GM21526 (cell line): Measurements from ENCODE around the gene TMEM266.
"Not testable (repeated sequence)": the region's sequence is repeated elsewhere in the genome, so short reads cannot be mapped to it uniquely, and the experiment has no call there.

Experiments
- ATAC-seq: cut with Tn5 transposase; IDR thresholded peaks from one replicate; pipeline ENCODE4 v1.9.1; 2021; ENCODE audit warnings: moderate library complexity; ENCODE audit not compliant: unreplicated experiment, low FRiP score

The TMEM266 gene, protein sequence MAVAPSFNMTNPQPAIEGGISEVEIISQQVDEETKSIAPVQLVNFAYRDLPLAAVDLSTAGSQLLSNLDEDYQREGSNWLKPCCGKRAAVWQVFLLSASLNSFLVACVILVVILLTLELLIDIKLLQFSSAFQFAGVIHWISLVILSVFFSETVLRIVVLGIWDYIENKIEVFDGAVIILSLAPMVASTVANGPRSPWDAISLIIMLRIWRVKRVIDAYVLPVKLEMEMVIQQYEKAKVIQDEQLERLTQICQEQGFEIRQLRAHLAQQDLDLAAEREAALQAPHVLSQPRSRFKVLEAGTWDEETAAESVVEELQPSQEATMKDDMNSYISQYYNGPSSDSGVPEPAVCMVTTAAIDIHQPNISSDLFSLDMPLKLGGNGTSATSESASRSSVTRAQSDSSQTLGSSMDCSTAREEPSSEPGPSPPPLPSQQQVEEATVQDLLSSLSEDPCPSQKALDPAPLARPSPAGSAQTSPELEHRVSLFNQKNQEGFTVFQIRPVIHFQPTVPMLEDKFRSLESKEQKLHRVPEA

DNA sequence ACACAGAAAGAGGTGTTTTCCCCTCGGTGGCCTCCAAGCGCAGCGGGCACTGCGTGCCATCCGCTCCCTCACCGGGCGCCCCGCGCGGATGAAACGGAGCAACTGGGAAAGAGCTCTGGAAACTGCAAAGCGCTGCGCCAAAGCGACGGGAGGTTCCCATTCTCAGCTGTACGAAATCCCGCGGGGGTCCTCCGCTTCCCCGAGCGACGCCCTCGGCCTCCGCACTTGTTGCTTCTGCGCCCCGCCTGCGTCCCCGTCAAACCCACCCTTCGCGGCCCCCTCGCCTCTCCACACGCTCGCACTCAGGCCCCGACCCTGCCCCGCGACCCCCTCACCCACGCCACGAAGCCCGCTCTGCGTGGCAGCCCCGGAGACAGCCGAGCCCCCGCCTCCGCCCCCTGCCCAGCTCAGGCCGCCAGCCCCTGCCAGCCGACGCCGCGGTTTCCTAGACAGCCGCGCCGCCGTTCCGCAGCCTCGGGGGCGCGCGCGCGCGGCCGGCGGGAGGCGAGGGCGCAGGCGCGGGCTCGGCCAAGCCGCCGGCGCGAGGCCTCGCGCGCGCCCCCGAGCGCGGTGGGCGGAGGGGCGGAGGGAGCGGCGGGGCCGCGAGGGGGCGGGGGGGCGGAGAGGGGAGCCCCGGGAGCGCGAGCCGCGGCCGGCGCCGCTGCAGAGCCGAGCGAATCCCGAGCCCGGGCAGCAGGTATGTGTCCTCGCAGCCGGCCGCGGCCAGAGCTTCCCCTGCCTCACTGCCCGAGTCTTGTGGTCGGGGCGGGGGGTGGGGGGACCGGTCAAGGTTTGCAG is at the start of gene TMEM266:
TMEM266 (plus strand) TSS at position 666 of the 798 bp plus-strand sequence. CDS start 74,279 bp downstream, outside the sequence.
- no peak for ATAC-seq

DNA sequence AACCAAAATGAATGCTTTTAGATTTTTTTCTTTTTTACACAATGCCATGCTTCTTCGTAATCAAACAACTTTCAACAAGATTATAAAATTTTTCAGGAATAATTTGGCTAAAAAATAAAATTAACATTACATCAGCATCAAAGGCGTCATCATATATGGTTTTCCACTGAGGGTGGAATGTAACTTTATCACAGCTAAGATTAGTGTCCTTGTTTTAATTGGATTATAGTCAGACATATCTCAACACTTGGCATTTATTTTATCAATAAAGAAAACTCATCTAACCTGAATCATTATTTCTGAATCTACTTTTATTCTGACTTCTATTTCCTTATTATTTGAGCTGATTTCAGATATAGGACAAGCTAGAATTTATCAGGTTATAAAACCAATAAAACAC is 49.2 kb upstream of the TMEM266 start:
- ATAC-seq = no peak

DNA sequence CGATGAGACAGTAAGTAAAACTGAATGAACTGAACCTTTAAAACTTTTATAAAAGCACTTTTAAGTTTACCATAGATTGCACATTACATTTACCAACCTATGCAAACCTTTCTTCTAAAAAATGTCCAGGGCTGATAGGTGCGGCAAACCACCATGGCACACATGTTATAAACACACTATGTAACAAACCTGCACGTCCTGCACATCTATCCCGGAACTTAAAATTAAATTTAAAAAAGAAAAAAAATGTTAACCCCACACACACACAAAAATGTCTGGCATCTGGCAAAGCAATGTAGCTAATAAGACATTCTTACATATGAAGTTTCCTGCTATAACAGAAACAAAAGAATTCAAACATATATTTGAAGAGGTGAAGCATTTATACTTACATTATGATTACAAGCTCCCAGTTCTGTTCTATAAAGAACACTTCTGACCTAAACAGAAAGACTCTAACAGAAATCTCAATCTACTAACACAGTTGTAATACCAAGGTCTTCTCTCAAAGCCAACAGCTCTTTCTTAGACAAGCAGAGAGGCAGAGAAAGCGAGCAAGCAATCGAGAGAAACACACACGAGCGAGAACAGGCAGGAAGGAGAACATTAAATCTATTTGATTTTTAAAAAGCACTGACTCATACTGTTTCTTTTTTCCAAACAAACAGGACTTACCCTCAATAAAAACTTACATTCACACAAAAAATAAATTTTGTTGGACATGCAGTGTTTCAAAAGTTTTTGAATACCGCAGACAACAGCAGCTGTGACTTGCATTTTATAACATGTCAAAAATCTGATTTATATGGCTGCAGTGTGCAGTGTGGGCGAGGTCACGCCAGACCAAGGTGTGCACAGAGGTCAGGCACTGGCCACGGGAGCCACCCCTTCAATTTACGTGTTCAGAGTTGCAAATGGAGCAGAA is 47.9 kb upstream of the TMEM266 start, which contains the start of gene NRG4:
NRG4 (minus strand) TSS at position 798 of the 925 bp plus-strand sequence. CDS start 1,194 bp downstream, outside the sequence.
- no peak for ATAC-seq

DNA sequence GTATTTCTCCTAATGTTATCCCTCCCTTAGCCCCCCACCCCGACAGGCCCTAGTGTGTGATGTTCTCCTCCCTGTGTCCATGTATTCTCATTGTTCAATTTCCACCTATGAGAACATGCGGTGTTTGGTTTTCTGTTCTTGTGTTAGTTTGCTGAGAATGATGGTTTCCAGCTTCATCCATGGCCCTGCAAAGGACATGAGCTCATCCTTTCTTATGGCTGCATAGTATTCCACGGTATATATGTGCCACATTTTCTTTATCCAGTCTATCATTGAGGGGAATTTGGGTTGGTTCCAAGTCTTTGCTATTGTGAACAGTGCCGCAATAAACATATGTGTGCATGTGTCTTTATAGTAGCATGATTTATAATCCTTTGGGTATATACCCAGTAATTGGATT is 46.3 kb upstream of the TMEM266 start:
- not testable (repeated sequence) for ATAC-seq

DNA sequence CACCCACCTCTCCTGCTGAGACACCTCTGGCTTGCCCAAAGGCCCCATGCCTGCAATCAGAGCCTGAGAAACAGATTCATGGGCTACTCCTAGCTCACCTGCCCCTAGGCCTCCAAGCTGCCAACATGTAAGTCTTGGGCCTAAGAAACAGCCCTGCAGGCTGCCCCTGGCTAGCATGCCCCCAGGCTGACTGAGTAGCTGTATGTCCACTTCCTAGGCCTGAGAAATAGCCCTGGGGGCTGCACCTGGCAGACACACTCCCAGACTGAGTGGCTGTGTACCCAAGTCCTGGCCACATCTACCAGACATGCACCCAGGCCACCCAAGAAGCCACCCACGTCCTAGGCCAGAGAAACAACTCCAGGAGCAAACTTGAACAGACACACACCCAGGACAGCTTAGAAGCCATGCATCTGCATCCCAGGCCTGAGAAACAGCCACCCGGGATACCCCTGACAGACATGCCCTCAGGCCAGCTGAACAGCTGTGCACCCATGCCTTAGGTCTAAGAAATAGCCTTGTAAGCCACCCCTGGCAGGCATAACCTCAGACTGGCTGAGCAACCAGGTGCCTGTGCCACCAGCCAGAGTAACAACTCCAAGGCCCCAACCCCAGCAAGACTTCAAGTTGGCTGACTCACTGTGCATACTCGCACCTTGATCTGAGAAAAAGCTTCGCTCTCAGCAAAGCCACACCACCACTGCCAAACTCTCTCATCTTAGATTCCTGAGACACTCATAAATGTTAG is 35.6 kb upstream of the TMEM266 start:
- ATAC-seq = no peak

DNA sequence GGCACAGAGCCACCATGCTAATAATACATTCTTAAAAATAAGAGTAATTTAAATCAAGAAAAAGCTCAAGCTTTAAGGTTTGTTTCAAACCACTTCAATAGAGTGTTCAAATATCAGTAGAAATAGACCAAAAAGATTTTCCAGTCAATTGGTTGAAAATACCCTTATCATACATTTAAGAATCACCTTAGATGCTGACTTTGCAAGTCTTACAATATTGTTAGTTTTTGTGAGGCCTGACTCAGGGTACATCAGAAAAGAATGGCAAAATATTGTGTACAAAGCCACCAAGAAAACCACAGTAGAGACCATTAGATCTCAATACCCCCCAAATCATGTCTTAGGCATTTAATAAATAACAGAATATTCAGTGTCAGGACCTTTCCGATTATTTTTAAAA is 27.7 kb upstream of the TMEM266 start:
- no peak for ATAC-seq

DNA sequence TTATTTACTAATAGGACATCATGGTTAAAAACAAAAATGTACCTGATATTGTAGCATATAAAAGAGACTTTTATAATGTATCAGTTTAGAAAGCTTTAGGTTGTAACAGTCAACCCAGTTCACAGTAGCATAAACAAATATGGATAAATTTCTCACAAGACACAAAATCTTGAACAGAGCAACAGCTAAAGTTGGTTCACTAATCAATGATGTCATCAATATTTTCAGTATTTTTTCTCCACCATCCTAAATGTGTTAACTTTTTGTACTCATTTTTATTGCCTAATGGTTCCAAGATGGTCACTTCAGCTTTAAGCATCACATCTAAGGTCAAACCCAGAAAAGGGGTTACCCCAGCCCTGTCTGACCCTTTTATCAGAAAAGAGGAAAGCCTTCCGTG is 26.3 kb upstream of the TMEM266 start:
- no peak for ATAC-seq

DNA sequence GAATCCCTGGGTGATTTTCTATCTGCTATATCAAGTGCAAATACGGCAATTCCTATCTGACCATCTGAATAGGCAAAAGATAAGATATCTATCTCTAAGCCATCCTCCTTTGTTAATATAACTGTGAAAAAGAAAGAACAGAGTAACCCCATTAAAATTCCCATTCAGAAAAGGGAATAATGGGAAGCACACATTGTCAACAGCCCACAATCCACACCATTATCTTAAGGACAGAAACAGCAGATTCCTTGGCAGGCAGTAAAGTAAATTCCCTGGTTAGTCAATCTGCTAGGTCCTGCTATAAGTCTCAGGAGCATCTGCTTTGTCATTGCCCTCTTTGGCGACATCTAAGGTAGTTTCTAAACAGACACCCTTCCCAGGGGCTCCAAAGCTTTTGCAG is 25.7 kb upstream of the TMEM266 start:
- no peak for ATAC-seq

DNA sequence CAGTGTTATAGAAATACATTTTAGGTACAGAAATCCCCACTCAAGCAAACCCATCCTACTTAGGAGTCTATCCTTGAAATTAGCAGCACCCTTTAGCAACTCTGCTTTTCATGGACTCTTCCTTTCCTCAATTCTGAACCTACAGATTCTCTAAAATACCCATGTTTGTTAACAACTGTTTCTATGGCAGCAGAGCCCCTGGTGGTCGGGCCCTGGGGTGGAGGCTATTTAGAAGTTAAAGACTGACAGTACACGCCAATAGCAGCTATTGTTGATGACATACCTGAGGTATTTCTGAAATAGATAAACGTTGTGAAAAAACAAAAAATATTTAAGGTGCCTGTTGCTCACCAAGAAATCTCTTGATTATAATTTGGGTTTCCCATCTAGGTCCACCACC is 24.2 kb upstream of the TMEM266 start:
- ATAC-seq = no peak

DNA sequence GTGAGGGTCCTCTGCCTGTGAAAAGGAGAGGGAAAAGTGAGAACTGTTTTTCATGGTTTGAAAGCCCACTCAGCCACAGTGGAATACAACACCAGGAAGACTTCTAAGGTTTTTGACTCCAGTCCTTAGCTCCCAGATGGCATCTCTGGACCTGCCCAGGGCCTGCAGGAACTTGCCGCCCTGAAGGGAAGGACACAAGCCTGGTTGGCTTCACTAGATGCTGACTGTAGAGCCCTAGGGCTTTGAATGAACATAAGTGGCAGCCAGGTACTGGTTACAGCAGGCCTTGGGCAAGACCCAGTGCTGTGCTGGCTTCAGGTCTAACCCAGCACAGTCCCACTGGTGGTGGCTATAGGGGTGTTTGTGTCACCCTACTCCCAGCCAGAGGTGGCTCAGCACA is 21.3 kb upstream of the TMEM266 start:
- ATAC-seq = no peak

DNA sequence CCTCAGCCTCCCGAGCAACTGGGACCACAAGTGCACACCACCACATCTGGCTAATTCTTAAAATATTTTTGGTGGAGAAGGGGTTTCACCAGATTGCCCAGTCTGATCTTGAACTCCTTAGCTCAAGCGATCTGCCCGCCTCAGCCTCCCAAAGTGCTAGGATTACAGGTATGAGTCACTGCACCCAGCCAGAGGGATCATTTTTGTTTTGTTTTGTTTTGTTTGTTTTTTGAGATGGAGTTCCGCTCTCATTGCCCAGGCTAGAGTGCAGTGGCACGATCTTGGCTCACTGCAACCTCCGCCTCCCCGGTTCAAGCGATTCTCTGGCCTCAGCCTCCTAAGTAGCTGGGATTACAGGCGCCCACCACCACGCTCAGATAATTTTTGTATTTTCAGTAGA is 5.6 kb upstream of the TMEM266 start:
- ATAC-seq = not testable (repeated sequence)

DNA sequence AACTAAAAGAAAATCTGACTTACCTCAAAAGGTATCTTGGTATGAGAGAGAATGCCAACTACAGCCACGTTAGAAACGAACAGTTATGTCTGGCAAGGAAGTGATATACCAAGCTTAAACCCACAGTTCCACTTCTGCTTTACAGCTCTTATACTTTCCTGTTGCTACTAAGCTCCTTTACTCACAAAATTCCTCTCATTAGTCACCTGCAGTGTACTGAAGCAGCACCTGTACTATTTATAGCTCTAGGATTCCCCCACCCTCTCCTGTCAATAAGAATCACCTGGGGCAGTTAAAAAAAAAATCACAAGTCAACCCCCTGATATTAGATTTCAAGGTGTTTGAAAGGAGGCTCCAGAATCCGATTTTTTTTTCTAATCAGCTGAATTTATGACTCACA is 2.9 kb upstream of the TMEM266 start:
- peak; percentile 61 for ATAC-seq

DNA sequence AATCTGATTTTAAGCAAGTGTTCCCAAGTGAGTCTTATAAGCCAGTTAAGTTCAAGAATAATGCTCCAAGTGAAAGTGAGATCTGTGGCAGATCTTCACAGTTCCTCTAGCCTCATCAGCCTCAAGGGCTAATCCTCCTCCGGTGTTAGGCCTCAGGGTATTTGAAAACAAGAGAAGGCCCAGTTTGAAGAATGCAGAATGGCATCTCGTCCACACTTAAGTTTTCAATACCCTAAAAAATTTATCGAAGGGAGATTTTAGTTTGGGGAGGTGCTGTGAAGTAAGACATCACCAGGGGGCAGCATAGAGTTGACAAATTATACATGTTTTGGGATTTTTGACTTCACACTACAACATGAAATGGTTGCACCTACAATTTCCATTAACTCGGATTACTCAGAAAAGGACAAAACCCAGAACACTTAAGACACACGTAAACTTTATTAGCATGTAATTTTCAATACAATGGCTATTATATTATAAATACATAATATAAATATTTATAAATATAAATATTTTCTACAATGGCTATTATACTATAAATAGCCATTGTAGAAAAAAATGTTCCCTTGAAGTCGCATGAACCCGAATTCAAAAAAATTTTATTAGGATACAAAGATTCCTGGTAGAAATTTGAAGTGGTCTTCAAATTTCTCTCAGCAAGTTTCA is 2.3 kb upstream of the TMEM266 start:
- ATAC-seq = peak; percentile 23

DNA sequence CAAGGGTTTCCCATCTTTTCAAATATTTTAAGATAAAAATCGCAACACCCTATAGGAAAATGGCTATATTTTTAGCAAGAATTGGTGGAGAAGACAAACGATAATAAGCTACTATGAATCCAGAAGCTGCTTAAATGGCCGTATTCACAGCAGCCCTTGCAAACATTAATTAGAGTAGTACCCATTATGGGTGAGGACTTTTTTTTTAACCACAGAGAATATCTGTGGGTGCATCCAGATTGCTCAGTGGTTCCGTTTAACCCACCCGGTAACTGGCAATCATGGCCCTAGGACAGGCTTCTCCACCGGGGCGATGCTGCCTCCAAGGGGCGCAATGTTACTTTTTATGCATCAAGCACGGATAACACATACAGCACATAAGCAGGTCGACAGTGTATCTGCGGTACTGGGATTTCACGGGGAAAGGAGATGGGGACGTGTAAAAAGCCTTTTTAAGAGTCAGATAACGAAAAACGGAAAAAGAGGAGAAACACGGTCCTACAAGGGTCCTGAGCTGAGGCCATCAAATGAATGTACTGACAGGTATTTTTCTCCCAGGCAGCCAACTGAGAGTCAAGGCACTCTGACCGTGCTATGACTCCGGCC is 968 bp upstream of the TMEM266 start:
- no peak for ATAC-seq

DNA sequence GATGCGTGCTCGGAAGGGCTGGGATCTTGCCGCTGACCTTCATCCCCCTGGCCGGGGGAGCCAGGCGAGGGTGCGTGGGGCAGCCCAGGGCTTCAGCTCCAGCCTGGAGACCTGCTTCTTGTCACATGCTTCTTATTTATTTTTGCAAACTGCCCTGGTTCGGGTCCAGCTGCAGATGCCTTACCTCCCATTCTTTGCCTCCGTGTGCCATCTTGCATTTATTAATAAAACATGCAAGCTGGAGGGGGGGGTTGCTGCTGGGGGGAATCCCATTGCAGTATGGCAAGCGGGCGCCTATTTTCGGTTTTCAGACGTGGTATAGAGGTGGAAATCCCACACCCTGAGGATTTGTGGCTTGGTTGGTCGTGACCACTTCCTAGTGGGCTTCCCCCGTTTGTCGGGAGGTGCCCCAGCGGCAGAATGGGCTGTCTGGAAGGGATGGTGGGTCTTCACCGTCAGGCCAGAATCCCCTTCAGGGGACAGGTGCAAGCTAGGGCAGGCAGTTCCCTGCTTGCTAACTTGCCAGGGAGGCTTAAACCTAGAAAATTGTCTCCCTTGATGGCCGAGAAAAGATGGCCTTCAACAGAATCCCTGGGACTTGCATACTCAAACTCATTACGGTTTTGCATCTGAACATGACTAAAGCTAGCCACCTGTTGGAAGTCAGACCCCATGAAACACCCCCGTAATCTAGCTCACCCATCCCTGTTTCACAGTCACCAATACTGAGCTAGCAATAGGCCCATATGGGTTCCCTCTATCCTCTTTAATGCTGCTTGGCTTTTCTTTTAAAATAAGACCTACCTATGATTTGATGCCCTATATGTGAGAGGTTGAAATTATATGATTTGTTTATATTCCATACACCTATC is 569 bp downstream of the TMEM266 start:
- ATAC-seq = no peak

DNA sequence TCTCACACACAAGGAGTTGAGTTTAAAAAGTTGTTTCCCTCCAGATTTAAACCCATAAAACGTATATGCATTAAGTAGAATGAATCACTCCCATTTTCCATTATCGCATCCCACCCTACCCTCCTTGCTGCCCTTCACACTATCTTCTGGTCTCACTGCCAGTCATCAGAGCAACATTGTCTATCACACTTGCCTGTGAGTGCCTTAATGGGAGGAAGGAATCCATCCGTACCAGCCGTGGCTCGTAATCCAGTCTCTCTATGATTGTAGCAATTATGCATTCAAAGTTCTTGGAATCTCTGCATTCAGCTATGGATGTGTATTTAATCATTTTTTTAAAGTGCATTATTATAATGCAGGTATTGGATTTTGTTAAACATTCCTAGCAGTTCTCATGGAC is 1.9 kb downstream of the TMEM266 start:
- no peak for ATAC-seq

DNA sequence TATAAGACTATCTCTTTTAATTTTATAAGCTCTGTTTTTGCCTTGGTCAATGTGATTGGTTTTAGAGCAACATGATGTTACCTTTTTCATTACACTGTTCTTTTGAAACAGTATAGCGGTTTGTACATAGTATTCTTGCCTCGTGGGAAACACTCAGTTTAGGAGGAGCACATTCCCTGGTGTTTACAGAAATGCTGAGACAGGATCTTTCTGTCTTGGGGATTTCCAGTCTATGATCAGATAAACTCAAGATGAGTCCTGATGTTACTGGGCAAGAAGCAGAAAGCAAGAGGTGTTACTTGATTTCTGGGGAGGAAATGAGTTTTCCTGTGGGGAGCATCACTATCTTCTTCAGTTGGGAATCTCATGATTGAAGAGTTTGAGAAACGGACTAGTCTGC is 2.5 kb downstream of the TMEM266 start:
- no peak for ATAC-seq

DNA sequence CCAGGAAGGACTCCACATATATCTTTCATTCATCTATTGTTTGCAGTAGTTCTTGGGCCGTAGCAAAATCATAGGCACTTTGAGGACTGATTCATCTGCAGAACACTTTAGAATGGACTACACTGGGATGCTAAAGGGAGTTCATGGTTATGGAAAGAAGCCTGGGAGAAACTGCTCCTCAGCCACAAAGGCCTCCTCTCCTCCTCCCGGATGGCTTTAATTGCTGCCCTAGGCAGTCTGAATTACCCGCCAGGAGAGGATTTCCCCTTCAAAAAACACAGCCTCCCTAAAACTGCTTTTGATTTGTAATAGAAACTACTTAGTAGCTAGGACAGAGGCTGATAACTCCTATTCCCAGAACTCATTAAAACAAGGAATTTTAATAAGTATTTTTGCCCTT is 4.6 kb downstream of the TMEM266 start:
- no peak for ATAC-seq
